ENCODE results near the gene ACTR3C. TPM values are rescaled to one million over a fixed set of nuclear protein-coding genes. Genes with fewer than 3 reads are reported as not detected.
"Not testable (repeated sequence)": the region's sequence is repeated elsewhere in the genome, so short reads cannot be mapped to it uniquely, and the experiment has no call there.

ACTR3C gene
- total RNA-seq, 2 experiments from 2014 or later = not detected

- intact Hi-C loops (cut with micrococcal nuclease; ENCODE audit: unreplicated experiment); DNase-seq (ENCODE audit: low spot score); H3K27ac ChIP-seq (ENCODE audit: low read depth, low read length, poor library complexity, severe bottlenecking); H3K4me2 ChIP-seq (ENCODE audit: low read length); H3K4me1 ChIP-seq (ENCODE audit: insufficient read depth, low read length, poor library complexity, severe bottlenecking); H4K20me1 ChIP-seq (ENCODE audit: insufficient read depth, low read length); CTCF ChIA-PET (ENCODE audit: unreplicated experiment); H2AFZ ChIP-seq (ENCODE audit: low read length); BruUV-seq (replicated peaks); POLR2A ChIA-PET; H3K79me2 ChIP-seq (ENCODE audit: insufficient read depth, low read depth, low read length); H3K36me3 ChIP-seq (ENCODE audit: insufficient read depth, low read length); H3K4me3 ChIP-seq (ENCODE audit: low read depth, low read length, poor library complexity, severe bottlenecking); H3K9me3 ChIP-seq (ENCODE audit: low read length); H3K9me2 ChIP-seq (ENCODE audit: insufficient read depth, low read length): not testable (repeated sequence)
These were observed 41.5 kb downstream of the ACTR3C start for GRCh38 chr7:150281681-150282403.

- CTCF ChIA-PET (ENCODE audit: unreplicated experiment); H3K4me3 ChIP-seq (ENCODE audit: low read depth, low read length, poor library complexity, severe bottlenecking); H4K20me1 ChIP-seq (ENCODE audit: insufficient read depth, low read length); H3K9me3 ChIP-seq (ENCODE audit: low read length); H2AFZ ChIP-seq (ENCODE audit: low read length); POLR2A ChIA-PET; intact Hi-C loops (cut with micrococcal nuclease; ENCODE audit: unreplicated experiment); H3K79me2 ChIP-seq (ENCODE audit: insufficient read depth, low read depth, low read length); DNase-seq (ENCODE audit: low spot score); H3K4me2 ChIP-seq (ENCODE audit: low read length); H3K4me1 ChIP-seq (ENCODE audit: insufficient read depth, low read length, poor library complexity, severe bottlenecking); BruUV-seq (replicated peaks); H3K9me2 ChIP-seq (ENCODE audit: insufficient read depth, low read length); H3K36me3 ChIP-seq (ENCODE audit: insufficient read depth, low read length); H3K27ac ChIP-seq (ENCODE audit: low read depth, low read length, poor library complexity, severe bottlenecking): not testable (repeated sequence)
These were observed 45.0 kb downstream of the ACTR3C start for GRCh38 chr7:150278383-150278782.

GRCh38 chr7:150276132-150276695 lies 47.1 kb downstream of the ACTR3C start:
- intact Hi-C loops (cut with micrococcal nuclease; ENCODE audit: unreplicated experiment) = not testable (repeated sequence)

GRCh38 chr7:150271898-150272297 lies 51.4 kb downstream of the ACTR3C start:
- DNase-seq (ENCODE audit: low spot score); H3K9me2 ChIP-seq (ENCODE audit: insufficient read depth, low read length); H3K4me1 ChIP-seq (ENCODE audit: insufficient read depth, low read length, poor library complexity, severe bottlenecking); H4K20me1 ChIP-seq (ENCODE audit: insufficient read depth, low read length); H3K4me3 ChIP-seq (ENCODE audit: low read depth, low read length, poor library complexity, severe bottlenecking); H2AFZ ChIP-seq (ENCODE audit: low read length); CTCF ChIA-PET (ENCODE audit: unreplicated experiment); H3K27ac ChIP-seq (ENCODE audit: low read depth, low read length, poor library complexity, severe bottlenecking); H3K4me2 ChIP-seq (ENCODE audit: low read length); H3K36me3 ChIP-seq (ENCODE audit: insufficient read depth, low read length); intact Hi-C loops (cut with micrococcal nuclease; ENCODE audit: unreplicated experiment); BruUV-seq (replicated peaks); H3K9me3 ChIP-seq (ENCODE audit: low read length); H3K79me2 ChIP-seq (ENCODE audit: insufficient read depth, low read depth, low read length): not testable (repeated sequence)
- POLR2A ChIA-PET = interaction anchor here (0.7 kb wide), 2 partner anchors 147 to 456 kb away, joined by 4 read pairs; no protein-coding TSS in a partner anchor

More at GRCh38 chr7:150276132-150276695, 47.1 kb downstream of the ACTR3C start:
- CTCF ChIA-PET (ENCODE audit: unreplicated experiment); H3K36me3 ChIP-seq (ENCODE audit: insufficient read depth, low read length); H3K27ac ChIP-seq (ENCODE audit: low read depth, low read length, poor library complexity, severe bottlenecking); H3K9me2 ChIP-seq (ENCODE audit: insufficient read depth, low read length); BruUV-seq (replicated peaks); POLR2A ChIA-PET; H2AFZ ChIP-seq (ENCODE audit: low read length); H3K79me2 ChIP-seq (ENCODE audit: insufficient read depth, low read depth, low read length); H3K9me3 ChIP-seq (ENCODE audit: low read length); H4K20me1 ChIP-seq (ENCODE audit: insufficient read depth, low read length); H3K4me1 ChIP-seq (ENCODE audit: insufficient read depth, low read length, poor library complexity, severe bottlenecking); H3K4me2 ChIP-seq (ENCODE audit: low read length); H3K4me3 ChIP-seq (ENCODE audit: low read depth, low read length, poor library complexity, severe bottlenecking): not testable (repeated sequence)
- peak; percentile 73 for TF ChIP-seq CTCF (conservative IDR thresholded peaks at IDR 0.05; ENCODE audit: low read length)
- DNase-seq (ENCODE audit: low spot score) = peak; percentile 35

GRCh38 chr7:150270101-150270824 lies 53.1 kb downstream of the ACTR3C start:
- CTCF ChIA-PET (ENCODE audit: unreplicated experiment); BruUV-seq (replicated peaks); H3K36me3 ChIP-seq (ENCODE audit: insufficient read depth, low read length); H3K27ac ChIP-seq (ENCODE audit: low read depth, low read length, poor library complexity, severe bottlenecking); intact Hi-C loops (cut with micrococcal nuclease; ENCODE audit: unreplicated experiment); H3K4me1 ChIP-seq (ENCODE audit: insufficient read depth, low read length, poor library complexity, severe bottlenecking); H3K79me2 ChIP-seq (ENCODE audit: insufficient read depth, low read depth, low read length); H2AFZ ChIP-seq (ENCODE audit: low read length); H3K4me2 ChIP-seq (ENCODE audit: low read length); POLR2A ChIA-PET; H3K9me3 ChIP-seq (ENCODE audit: low read length); H3K9me2 ChIP-seq (ENCODE audit: insufficient read depth, low read length); DNase-seq (ENCODE audit: low spot score); H3K4me3 ChIP-seq (ENCODE audit: low read depth, low read length, poor library complexity, severe bottlenecking); H4K20me1 ChIP-seq (ENCODE audit: insufficient read depth, low read length): not testable (repeated sequence)
